ENCODE results near the gene ITGA2B. TPM values are rescaled to one million over a fixed set of nuclear protein-coding genes. Genes with fewer than 3 reads are reported as not detected.

The ITGA2B gene
- total RNA-seq (2014; rRNA removed; shearing (Covaris generic)) = 0.21 and 0.82 TPM in 2 replicates

GRCh38 chr17:44389281-44389680 is at the start of gene ITGA2B:
Gene ITGA2B, minus strand, starts transcription at chr17:44389649. Its CDS starts 176 bp downstream, at chr17:44389473.
- DNase-seq (ENCODE audit: low spot score) = no peak

GRCh38 chr17:44439168-44439567 is 49.7 kb upstream of the ITGA2B start:
- no peak for DNase-seq (ENCODE audit: low spot score)

- DNase-seq (ENCODE audit: low spot score) = no peak
Observed at GRCh38 chr17:44438636-44439035, 49.2 kb upstream of the ITGA2B start.

GRCh38 chr17:44436336-44436735 is 46.9 kb upstream of the ITGA2B start:
- no peak for DNase-seq (ENCODE audit: low spot score)

- DNase-seq (ENCODE audit: low spot score) = no peak
Observed at GRCh38 chr17:44432254-44433157, 43.1 kb upstream of the ITGA2B start.

- DNase-seq (ENCODE audit: low spot score) = no peak
Observed at GRCh38 chr17:44424828-44425461, 35.5 kb upstream of the ITGA2B start.

- peak; percentile 24 for DNase-seq (ENCODE audit: low spot score)
Observed at GRCh38 chr17:44417553-44417952, 28.1 kb upstream of the ITGA2B start.

GRCh38 chr17:44416558-44417289 is 27.3 kb upstream of the ITGA2B start:
- no peak for DNase-seq (ENCODE audit: low spot score)

- DNase-seq (ENCODE audit: low spot score) = no peak
Observed at GRCh38 chr17:44414394-44415155, 25.1 kb upstream of the ITGA2B start.

GRCh38 chr17:44409309-44410028 is 20.0 kb upstream of the ITGA2B start:
- DNase-seq (ENCODE audit: low spot score) = no peak

GRCh38 chr17:44408786-44409185 is 19.3 kb upstream of the ITGA2B start:
- DNase-seq (ENCODE audit: low spot score) = no peak

GRCh38 chr17:44402564-44403172 is 13.2 kb upstream of the ITGA2B start:
- DNase-seq (ENCODE audit: low spot score) = no peak

- DNase-seq (ENCODE audit: low spot score) = no peak
Observed at GRCh38 chr17:44400226-44400847, 10.9 kb upstream of the ITGA2B start.

GRCh38 chr17:44398692-44399691 is 9.5 kb upstream of the ITGA2B start:
- DNase-seq (ENCODE audit: low spot score) = no peak

GRCh38 chr17:44397479-44398440 is 8.3 kb upstream of the ITGA2B start:
- no peak for DNase-seq (ENCODE audit: low spot score)

GRCh38 chr17:44396946-44397345 is 7.5 kb upstream of the ITGA2B start:
- no peak for DNase-seq (ENCODE audit: low spot score)

- DNase-seq (ENCODE audit: low spot score) = no peak
Observed at GRCh38 chr17:44394833-44395232, 5.4 kb upstream of the ITGA2B start.
